HG02642 (cell line): Measurements from ENCODE around the gene TMEM62.

ENCODE experiments used
- ATAC-seq: cut with Tn5 transposase; IDR thresholded peaks from one replicate; pipeline ENCODE4 v1.9.1; 2021; ENCODE audit warnings: mild to moderate bottlenecking; ENCODE audit not compliant: unreplicated experiment, poor library complexity

The TMEM62 gene

GRCh38 chr15:43133430-43134156 is at the start of gene TMEM62:
Gene TMEM62 (plus strand): TSS chr15:43133586. CDS start chr15:43133803, 217 bp downstream.
- peak; percentile 95 for ATAC-seq

- no peak for ATAC-seq
These were observed 47.5 kb upstream of the TMEM62 start for GRCh38 chr15:43085921-43086320.

DNA sequence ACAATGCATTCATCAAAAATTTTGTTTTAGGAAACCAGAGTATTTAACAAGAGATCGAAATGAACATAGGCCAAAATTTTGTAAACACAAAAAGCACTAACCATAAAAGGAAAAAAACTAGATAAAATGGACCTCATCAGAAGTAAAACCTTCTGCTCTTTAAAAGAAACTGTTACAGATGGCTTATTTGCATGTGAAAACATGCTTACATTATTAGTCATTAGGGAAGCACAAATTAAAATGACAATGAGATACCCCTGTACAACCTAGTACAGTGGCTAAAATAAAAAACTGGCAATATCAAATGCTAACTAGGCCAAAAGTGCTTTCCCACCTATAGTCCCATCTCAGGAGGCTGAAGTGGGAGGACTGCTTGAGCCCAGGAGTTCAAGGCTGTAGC is 46.8 kb upstream of the TMEM62 start:
- no peak for ATAC-seq

GRCh38 chr15:43091859-43092258 is 41.5 kb upstream of the TMEM62 start:
- no peak for ATAC-seq

GRCh38 chr15:43093026-43093425 is 40.4 kb upstream of the TMEM62 start:
- no peak for ATAC-seq

- no peak for ATAC-seq
These were observed 38.9 kb upstream of the TMEM62 start for GRCh38 chr15:43094416-43095030.

- no peak for ATAC-seq
These were observed 38.1 kb upstream of the TMEM62 start for GRCh38 chr15:43095243-43095642.

DNA sequence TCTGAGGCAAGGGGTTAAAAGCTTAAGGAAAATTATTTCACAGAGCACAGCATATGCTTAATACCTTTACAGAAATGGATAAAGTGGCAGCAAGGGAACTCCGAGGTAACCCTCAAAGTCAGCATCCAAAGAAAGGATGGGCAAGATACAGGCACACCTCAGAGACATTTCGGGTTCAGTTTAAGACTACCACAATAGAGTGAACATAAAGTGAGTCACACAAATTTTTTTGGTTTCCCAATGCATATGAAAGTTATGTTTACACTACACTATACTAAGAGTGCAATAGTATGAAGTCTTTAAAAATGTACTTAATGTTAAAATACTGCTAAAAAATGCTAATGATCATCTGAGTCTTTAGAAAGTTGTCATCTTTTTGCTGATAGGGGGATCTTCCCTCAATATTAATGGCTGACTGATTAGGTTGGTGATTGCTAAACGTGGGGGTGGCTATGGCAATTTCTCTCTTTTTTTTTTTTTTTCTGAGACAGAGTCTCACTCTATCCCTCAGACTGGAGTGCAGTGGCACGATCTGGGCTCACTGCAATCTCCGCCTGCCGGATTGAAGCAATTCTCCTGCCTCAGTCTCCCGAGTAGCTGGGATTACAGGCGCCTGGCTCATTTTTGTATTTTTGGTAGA is 37.6 kb upstream of the TMEM62 start:
- no peak for ATAC-seq

DNA sequence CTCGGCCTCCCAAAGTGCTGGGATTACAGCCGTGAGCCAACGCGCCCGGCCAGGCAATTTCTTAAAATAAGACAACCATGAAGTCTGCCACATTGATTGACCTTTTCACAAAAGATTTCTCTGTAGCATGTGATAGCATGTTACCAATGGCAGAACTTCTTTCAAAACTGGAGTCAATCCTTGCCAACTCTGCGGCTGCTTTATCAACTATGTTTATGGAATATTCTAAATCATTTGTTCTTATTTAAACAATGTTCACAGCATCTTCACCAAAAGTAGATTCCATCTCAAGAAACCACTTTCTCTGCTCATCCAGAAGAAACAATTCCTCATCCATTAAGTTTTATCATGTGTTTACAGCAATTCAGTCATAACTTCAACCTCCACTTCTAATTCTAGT is 37.0 kb upstream of the TMEM62 start:
- ATAC-seq, result no peak

DNA sequence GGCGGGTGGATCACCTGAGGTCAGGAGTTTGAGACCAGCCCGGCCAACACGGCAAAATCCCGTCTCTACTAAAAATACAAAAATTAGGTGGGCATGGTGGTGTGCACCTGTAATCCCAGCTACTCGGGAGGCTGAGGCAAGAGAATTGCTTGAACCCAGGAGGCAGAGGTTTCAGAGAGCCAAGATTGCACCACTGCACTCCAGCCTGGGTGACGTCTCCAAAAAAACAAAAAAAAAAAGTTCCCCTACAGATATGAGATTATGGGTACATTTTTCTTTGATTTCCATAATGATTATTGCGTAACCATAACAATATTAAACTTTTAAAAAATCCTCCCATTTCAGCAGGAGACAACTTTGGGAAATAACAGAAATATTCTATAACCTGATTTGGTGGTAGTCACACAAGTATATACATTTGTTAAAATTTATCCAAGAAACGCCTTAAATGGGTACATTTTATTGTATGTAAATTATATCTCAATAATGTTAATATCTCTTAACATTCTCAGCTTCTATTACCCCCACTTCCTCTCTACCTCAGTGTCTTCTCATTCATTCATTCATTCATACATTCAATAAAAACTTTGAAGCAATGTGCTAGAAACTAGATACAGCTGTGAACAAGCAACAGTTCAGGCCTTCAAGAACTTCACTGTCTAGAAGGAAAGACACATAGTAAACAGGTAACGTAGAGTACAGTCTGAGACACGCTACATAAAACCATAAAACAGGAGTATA is 34.1 kb upstream of the TMEM62 start:
- no peak for ATAC-seq

GRCh38 chr15:43100971-43101370 is 32.4 kb upstream of the TMEM62 start:
- no peak for ATAC-seq

GRCh38 chr15:43102187-43102586 is 31.2 kb upstream of the TMEM62 start:
- ATAC-seq, result no peak

DNA sequence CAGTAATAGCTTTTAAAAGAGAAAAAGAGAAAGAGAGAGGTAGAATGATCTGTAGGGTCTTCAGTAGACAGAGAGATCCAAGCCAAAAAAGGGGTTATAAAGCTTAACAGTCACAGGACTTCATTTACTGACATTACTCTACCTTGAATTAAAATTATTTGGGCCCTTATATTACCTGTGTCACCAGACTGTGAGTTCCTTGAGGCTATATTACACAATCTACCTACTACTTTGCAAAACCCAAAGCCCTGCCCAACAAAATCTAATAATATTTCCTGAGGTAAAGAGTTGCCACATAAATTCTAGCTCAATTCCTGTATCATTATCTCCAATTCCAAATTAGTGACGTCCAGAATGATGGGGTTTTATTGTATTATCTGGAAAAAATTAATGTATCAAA is 29.5 kb upstream of the TMEM62 start:
- no peak for ATAC-seq

GRCh38 chr15:43104426-43104825 is 29.0 kb upstream of the TMEM62 start:
- no peak for ATAC-seq

GRCh38 chr15:43105077-43105736 is 28.2 kb upstream of the TMEM62 start:
- ATAC-seq, result peak; percentile 22

GRCh38 chr15:43105778-43106485 is 27.5 kb upstream of the TMEM62 start, which contains the start of gene UBR1:
Gene UBR1 (minus strand): TSS chr15:43106038. CDS start chr15:43106022, 16 bp downstream.
- peak; percentile 91 for ATAC-seq

- ATAC-seq, result no peak
These were observed 26.9 kb upstream of the TMEM62 start for GRCh38 chr15:43106486-43106829.

DNA sequence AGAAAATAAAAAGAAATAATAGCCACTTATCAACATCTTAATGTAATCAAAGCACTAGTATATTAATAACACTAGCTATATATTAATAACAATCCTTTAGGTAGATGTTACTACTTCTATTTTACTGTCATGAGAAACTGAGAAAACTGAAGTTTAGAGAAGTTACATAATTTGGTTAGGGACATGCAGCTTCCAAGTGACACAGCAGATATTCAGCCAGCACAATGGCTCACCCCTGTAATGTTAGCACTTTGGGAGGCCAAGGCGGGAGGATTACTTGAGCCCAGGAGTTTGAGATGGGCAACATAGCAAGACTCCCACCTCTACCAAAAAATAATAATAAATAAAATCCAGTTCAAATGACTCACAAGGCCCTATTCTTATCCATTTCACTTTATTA is 25.6 kb upstream of the TMEM62 start:
- ATAC-seq, result no peak

DNA sequence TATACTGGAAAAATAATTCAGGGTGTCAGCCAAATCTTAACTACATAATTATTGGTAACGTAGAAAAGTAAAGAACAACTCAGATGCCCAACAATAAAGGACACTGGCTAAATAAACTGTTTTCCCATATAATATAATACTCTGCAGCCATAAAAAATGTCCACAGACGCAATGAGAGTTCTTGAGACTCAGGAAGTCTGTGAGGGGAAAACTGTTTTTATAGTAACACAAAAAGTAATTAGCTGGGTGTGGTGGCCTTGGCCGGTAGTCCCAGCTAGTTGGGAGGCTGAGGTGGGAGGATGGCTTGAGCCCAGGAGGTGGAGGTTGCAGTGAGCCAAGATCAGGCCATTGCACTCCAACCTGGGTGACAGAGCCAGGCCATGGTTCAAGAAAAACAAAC is 22.0 kb upstream of the TMEM62 start:
- no peak for ATAC-seq

DNA sequence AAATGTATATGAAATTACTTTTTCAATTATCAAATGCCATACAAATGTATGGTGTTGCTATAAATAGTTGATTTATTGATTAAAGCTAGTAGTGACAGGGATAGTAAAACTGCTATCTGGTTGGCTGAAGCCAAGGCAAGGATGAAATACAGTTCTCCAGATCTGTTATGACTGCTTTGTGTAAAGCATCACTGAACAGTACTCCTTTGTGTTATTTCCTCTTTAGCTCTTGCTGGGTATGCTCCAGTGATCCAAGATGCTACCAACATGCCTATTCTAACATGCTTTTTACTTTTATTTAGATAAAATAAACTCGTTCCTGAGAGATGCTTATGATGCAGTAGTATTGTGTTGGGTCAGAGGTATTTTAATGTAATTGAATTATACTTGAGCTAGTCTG is 15.1 kb upstream of the TMEM62 start:
- ATAC-seq, result no peak
